Kidney (tissue), 14 donors: ENCODE results near the gene NPAS3. TPM values are rescaled to one million over a fixed set of nuclear protein-coding genes. Genes with fewer than 3 reads are reported as not detected.

Experiments used
- DNase-seq, 5 donors: peaks; one replicate each; pipeline ENCODE4 v3.0.0-alpha.2; 2013 to 2020
- FAIRE-seq: peaks from 2 replicates; lab custom pipeline; 2012; peaks lifted over from hg19 to GRCh38; lab: Jason Lieb, UNC
- H3K27ac ChIP-seq, 2 donors: one replicate each; pipeline ENCODE4 v1.7.0; 2013; ENCODE audit warnings: low read depth in 2 of 2, low read length in 2 of 2, inconsistent platforms in 1 of 2
- H3K27me3 ChIP-seq: one replicate; pipeline ENCODE4 v1.7.1; 2013; ENCODE audit warnings: low read length, inconsistent platforms; ENCODE audit not compliant: control insufficient read depth, insufficient read depth
- H3K36me3 ChIP-seq, 3 donors: one replicate each; pipeline versions ENCODE4 v1.7.0 to v1.7.1; 2013; ENCODE audit warnings: low read length in 3 of 3, control low read depth in 1 of 3, inconsistent platforms in 1 of 3; ENCODE audit not compliant: insufficient read depth in 3 of 3, control insufficient read depth in 2 of 3
- H3K4me1 ChIP-seq, 3 donors: one replicate each; pipeline versions ENCODE4 v1.7.0 to v1.7.1; 2013; ENCODE audit warnings: low read length in 3 of 3, inconsistent platforms in 1 of 3, low read depth in 1 of 3; ENCODE audit not compliant: control insufficient read depth in 2 of 3, insufficient read depth in 2 of 3
- H3K4me3 ChIP-seq, 3 donors: one replicate each; pipeline versions ENCODE4 v1.7.0 to v1.8.1; 2013; ENCODE audit warnings: low read length in 3 of 3, control low read depth in 1 of 3, inconsistent platforms in 1 of 3
- H3K9ac ChIP-seq, 3 donors: one replicate each; pipeline versions ENCODE4 v1.7.0 to v1.7.1; 2013; ENCODE audit warnings: low read length in 3 of 3, control low read depth in 1 of 3, inconsistent platforms in 1 of 3
- H3K9me3 ChIP-seq, 3 donors: one replicate each; pipeline versions ENCODE4 v1.7.0 to v1.7.1; 2013; ENCODE audit warnings: low read length in 3 of 3, control low read depth in 1 of 3, inconsistent platforms in 1 of 3; ENCODE audit not compliant: control insufficient read depth in 2 of 3, insufficient read depth in 1 of 3
- intact Hi-C: fragments of 100-400 bp; cut with DNase I; formaldehyde crosslinking; loops from one replicate; pipeline ENCODE4 v1.11.1; 2022
- polyA plus RNA-seq: library from polyadenylated mRNA; stranded (reverse); fragments of 350-450 nt; fragmentation: Illumina TruSeq; extraction: RNeasy Lipid Tissue Mini Kit (QIAGEN cat#74804); gene quantifications from one replicate; pipeline ENCODE4 v1.2.3, GENCODE V29; 2014; ENCODE audit warnings: low read depth, low replicate concordance; ENCODE audit not compliant: insufficient read depth
- total RNA-seq: library from RNA; stranded (reverse); fragmentation: NEBNext Ultra II Directional; extraction: Animal tissue kit (Norgen Biotek cat#: 25700); gene quantifications from one replicate; pipeline ENCODE4 v1.2.1, GENCODE V29; 2021
- TF ChIP-seq, protein P1 (sequence below): IDR thresholded peaks from 3 replicates; pipeline ENCODE4 v1.5.1; 2012; ENCODE audit warnings: mild to moderate bottlenecking, moderate library complexity, borderline replicate concordance; ENCODE audit not compliant: insufficient read depth; ENCODE audit errors: extremely low read depth
- donor health status: control.
- donor health status: control.
- donor health status: control.
- donor health status: control.
- donor health status: control.
- donor health status: DM: yes; HTN: yes; CAD: no.
- donor health status: Normal renal cell carcinoma (clear cell type).

NPAS3 gene
- total and polyA plus RNA-seq, 2 donors from 2014 or later = 0.82 to 5.0 TPM

- Histone ChIP-seq H3K36me3 (no peaks in the 10 kb centered on the region), H3K27ac (no peak overlapping the region), H3K4me3 (no peak overlapping the region), H3K9me3 (no peaks in the 10 kb centered on the region), H3K27me3 (no peaks in the 10 kb centered on the region), H3K4me1 (no peaks in the 10 kb centered on the region), H3K9ac (no peak overlapping the region)
- intact Hi-C loops = no loop called here
- FAIRE-seq (no peak), DNase-seq (peak in 1 of 5 donors; percentile 5)
- TF ChIP-seq, protein P1, sequence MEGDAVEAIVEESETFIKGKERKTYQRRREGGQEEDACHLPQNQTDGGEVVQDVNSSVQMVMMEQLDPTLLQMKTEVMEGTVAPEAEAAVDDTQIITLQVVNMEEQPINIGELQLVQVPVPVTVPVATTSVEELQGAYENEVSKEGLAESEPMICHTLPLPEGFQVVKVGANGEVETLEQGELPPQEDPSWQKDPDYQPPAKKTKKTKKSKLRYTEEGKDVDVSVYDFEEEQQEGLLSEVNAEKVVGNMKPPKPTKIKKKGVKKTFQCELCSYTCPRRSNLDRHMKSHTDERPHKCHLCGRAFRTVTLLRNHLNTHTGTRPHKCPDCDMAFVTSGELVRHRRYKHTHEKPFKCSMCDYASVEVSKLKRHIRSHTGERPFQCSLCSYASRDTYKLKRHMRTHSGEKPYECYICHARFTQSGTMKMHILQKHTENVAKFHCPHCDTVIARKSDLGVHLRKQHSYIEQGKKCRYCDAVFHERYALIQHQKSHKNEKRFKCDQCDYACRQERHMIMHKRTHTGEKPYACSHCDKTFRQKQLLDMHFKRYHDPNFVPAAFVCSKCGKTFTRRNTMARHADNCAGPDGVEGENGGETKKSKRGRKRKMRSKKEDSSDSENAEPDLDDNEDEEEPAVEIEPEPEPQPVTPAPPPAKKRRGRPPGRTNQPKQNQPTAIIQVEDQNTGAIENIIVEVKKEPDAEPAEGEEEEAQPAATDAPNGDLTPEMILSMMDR = no peak
Measured at GRCh38 chr14:33709711-33710110, 771.0 kb downstream of the NPAS3 start.

DNA sequence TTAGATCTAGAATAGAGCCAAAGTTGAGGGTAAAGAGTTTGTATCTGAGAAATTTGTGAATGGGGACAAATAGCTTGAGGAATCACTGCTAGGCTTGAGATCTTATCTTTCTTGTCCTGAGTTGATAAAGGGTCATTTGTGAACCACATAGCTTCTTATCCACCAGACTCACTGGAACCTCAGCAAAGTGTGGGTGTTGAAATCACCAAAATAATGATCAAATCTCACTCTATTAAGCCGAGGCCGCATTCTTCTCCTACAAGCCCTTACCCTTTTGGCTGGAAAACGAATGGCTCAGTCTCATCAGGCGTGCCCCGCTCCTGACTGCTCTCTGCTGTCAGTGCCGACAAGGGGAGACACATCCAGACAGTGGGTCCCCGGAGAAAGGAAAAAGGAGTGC is 771.6 kb downstream of the NPAS3 start:
- no peaks in the 10 kb centered on the region for H3K27me3 ChIP-seq
- no peak overlapping the region for H3K27ac ChIP-seq
- H3K4me1 ChIP-seq = no peaks in the 10 kb centered on the region
- DNase-seq (no peak), FAIRE-seq (no peak)
- H3K36me3 ChIP-seq = no peaks in the 10 kb centered on the region
- intact Hi-C loops = no loop called here
- H3K4me3 ChIP-seq = no peak overlapping the region
- TF ChIP-seq, protein P1 = no peak
- no peak overlapping the region for H3K9ac ChIP-seq
- no peaks in the 10 kb centered on the region for H3K9me3 ChIP-seq

GRCh38 chr14:33711194-33711593 is 772.5 kb downstream of the NPAS3 start:
- no peak for FAIRE-seq
- Histone ChIP-seq H3K27me3 (no peaks in the 10 kb centered on the region), H3K9me3 (no peaks in the 10 kb centered on the region), H3K4me1 (no peaks in the 10 kb centered on the region), H3K36me3 (no peaks in the 10 kb centered on the region), H3K4me3 (no peak overlapping the region), H3K9ac (no peak overlapping the region), H3K27ac (no peak overlapping the region)
- TF ChIP-seq, protein P1 = no peak
- no peak for DNase-seq
- intact Hi-C loops = no loop called here

GRCh38 chr14:33711811-33712216 is 773.1 kb downstream of the NPAS3 start:
- Histone ChIP-seq H3K27ac (no peak overlapping the region), H3K36me3 (no peaks in the 10 kb centered on the region), H3K27me3 (no peaks in the 10 kb centered on the region), H3K9ac (no peak overlapping the region), H3K4me1 (no peaks in the 10 kb centered on the region), H3K4me3 (no peak overlapping the region), H3K9me3 (no peaks in the 10 kb centered on the region)
- FAIRE-seq = no peak
- TF ChIP-seq, protein P1 = no peak
- DNase-seq = no peak
- intact Hi-C loops = no loop called here
